SK-N-MC (cell line): ENCODE measurements around the gene ARHGEF28.

Source experiments
- DNase-seq: peaks from one replicate; pipeline ENCODE4 v3.0.0-alpha.2; 2011; ENCODE audit warnings: low read depth, low spot score
- H3K27ac ChIP-seq: fragments of 200-600 bp; sonication (generic); 2 replicates; pipeline ENCODE4 v1.5.1; 2016; ENCODE audit warnings: mixed run types
- H3K36me3 ChIP-seq: fragments of 200-600 bp; sonication (generic); 2 replicates; pipeline ENCODE4 v1.6.1; 2017; ENCODE audit warnings: antibody characterized with exemption, low read length, mixed read lengths; ENCODE audit not compliant: insufficient read depth
- H3K4me3 ChIP-seq: fragments of 200-600 bp; sonication (generic); 2 replicates; pipeline ENCODE4 v1.5.1; 2016
- H3K9ac ChIP-seq: fragments of 200-600 bp; sonication (generic); 2 replicates; pipeline ENCODE4 v1.8.0; 2017; ENCODE audit warnings: mixed run types, mixed read lengths; ENCODE audit not compliant: insufficient read length
- H3K9me3 ChIP-seq: fragments of 200-600 bp; sonication (generic); 2 replicates; pipeline ENCODE4 v1.6.1; 2017; ENCODE audit warnings: low read depth, mild to moderate bottlenecking, antibody characterized with exemption, low read length, moderate library complexity, mixed read lengths
- EZH2 ChIP-seq: fragments of 200-600 bp; sonication (generic); IDR thresholded peaks from one replicate; pipeline ENCODE4 v1.6.1; 2017; ENCODE audit warnings: antibody characterized with exemption
- FOXP2 ChIP-seq: optimal IDR thresholded peaks from 2 replicates; pipeline ENCODE3; 2011; ENCODE audit warnings: mild to moderate bottlenecking, moderate library complexity; ENCODE audit not compliant: insufficient read depth; ENCODE audit errors: extremely low read length, control extremely low read depth
- POLR2AphosphoS5 ChIP-seq: IDR thresholded peaks from 2 replicates; pipeline ENCODE4 v1.6.1; 2012; ENCODE audit warnings: mild to moderate bottlenecking, low read depth, low read length, borderline replicate concordance

The ARHGEF28 gene

GRCh38 chr5:73808911-73809310, 182.9 kb downstream of the ARHGEF28 start:
- no peaks in the 10 kb centered on the region for H3K9me3 ChIP-seq
- no peak overlapping the region for H3K4me3 ChIP-seq
- no peak overlapping the region for H3K27ac ChIP-seq
- no peak for TF ChIP-seq EZH2
- no peak for DNase-seq
- no peaks in the 10 kb centered on the region for H3K36me3 ChIP-seq
- no peak overlapping the region for H3K9ac ChIP-seq

GRCh38 chr5:73810429-73810828, 184.4 kb downstream of the ARHGEF28 start:
- Histone ChIP-seq H3K9me3 (no peaks in the 10 kb centered on the region), H3K27ac (no peak overlapping the region), H3K4me3 (no peak overlapping the region), H3K9ac (no peak overlapping the region), H3K36me3 (no peaks in the 10 kb centered on the region)
- no peak for DNase-seq
- no peak for TF ChIP-seq POLR2AphosphoS5
- no peak for TF ChIP-seq FOXP2
- no peak for TF ChIP-seq EZH2

GRCh38 chr5:73812457-73812856, 186.5 kb downstream of the ARHGEF28 start:
- no peak overlapping the region for H3K27ac ChIP-seq
- no peaks in the 10 kb centered on the region for H3K36me3 ChIP-seq
- TF ChIP-seq POLR2AphosphoS5 (no peak), EZH2 (no peak), FOXP2 (no peak)
- H3K9me3 ChIP-seq: no peaks in the 10 kb centered on the region
- no peak overlapping the region for H3K9ac ChIP-seq
- H3K4me3 ChIP-seq: no peak overlapping the region
- DNase-seq: no peak

- Histone ChIP-seq H3K27ac (no peak overlapping the region), H3K4me3 (no peak overlapping the region), H3K36me3 (no peaks in the 10 kb centered on the region), H3K9ac (no peak overlapping the region), H3K9me3 (no peaks in the 10 kb centered on the region)
- DNase-seq: no peak
- TF ChIP-seq EZH2: no peak
- TF ChIP-seq FOXP2: no peak
- TF ChIP-seq POLR2AphosphoS5: no peak
Observed at GRCh38 chr5:73812962-73813588, 187.1 kb downstream of the ARHGEF28 start.

GRCh38 chr5:73814233-73814846, 188.3 kb downstream of the ARHGEF28 start:
- Histone ChIP-seq H3K27ac (no peak overlapping the region), H3K36me3 (no peaks in the 10 kb centered on the region), H3K9ac (no peak overlapping the region), H3K9me3 (no peaks in the 10 kb centered on the region), H3K4me3 (no peak overlapping the region)
- TF ChIP-seq POLR2AphosphoS5: no peak
- no peak for TF ChIP-seq EZH2
- TF ChIP-seq FOXP2: no peak
- DNase-seq: no peak

- H3K9me3 ChIP-seq: no peaks in the 10 kb centered on the region
- no peaks in the 10 kb centered on the region for H3K36me3 ChIP-seq
- H3K4me3 ChIP-seq: no peak overlapping the region
- no peak overlapping the region for H3K9ac ChIP-seq
- H3K27ac ChIP-seq: no peak overlapping the region
- TF ChIP-seq FOXP2 (no peak), EZH2 (no peak), POLR2AphosphoS5 (no peak)
- no peak for DNase-seq
Observed at GRCh38 chr5:73815631-73816030, 189.6 kb downstream of the ARHGEF28 start.

- DNase-seq: no peak
- TF ChIP-seq POLR2AphosphoS5: no peak
- no peak for TF ChIP-seq FOXP2
- no peak overlapping the region for H3K27ac ChIP-seq
- H3K9ac ChIP-seq: no peak overlapping the region
- no peaks in the 10 kb centered on the region for H3K36me3 ChIP-seq
- no peak overlapping the region for H3K4me3 ChIP-seq
- H3K9me3 ChIP-seq: no peaks in the 10 kb centered on the region
Observed at GRCh38 chr5:73816656-73817420, 190.8 kb downstream of the ARHGEF28 start.

GRCh38 chr5:73818357-73818756, 192.4 kb downstream of the ARHGEF28 start:
- Histone ChIP-seq H3K9ac (no peak overlapping the region), H3K27ac (no peak overlapping the region), H3K9me3 (no peaks in the 10 kb centered on the region), H3K36me3 (no peaks in the 10 kb centered on the region), H3K4me3 (no peak overlapping the region)
- TF ChIP-seq EZH2: no peak
- DNase-seq: no peak

GRCh38 chr5:73820326-73820725, 194.3 kb downstream of the ARHGEF28 start:
- TF ChIP-seq FOXP2 (no peak), EZH2 (no peak), POLR2AphosphoS5 (no peak)
- Histone ChIP-seq H3K4me3 (no peak overlapping the region), H3K9ac (no peak overlapping the region), H3K9me3 (no peaks in the 10 kb centered on the region), H3K36me3 (no peaks in the 10 kb centered on the region), H3K27ac (no peak overlapping the region)
- no peak for DNase-seq
